HL-60/S4 treated with retinoic acid at 250 ng/mL for 4 days and 3 days (cell line): ENCODE results near the gene FRMD1.
"Not testable (repeated sequence)": the region's sequence is repeated elsewhere in the genome, so short reads cannot be mapped to it uniquely, and the experiment has no call there.

Experiments
- in situ Hi-C: fragments of 300-500 bp; cut with MboI; formaldehyde crosslinking; loops from 2 replicates; pipeline ENCODE4 v1.7.0; 2022; ENCODE audit warnings: low sequenced_read_pairs

Gene FRMD1

DNA sequence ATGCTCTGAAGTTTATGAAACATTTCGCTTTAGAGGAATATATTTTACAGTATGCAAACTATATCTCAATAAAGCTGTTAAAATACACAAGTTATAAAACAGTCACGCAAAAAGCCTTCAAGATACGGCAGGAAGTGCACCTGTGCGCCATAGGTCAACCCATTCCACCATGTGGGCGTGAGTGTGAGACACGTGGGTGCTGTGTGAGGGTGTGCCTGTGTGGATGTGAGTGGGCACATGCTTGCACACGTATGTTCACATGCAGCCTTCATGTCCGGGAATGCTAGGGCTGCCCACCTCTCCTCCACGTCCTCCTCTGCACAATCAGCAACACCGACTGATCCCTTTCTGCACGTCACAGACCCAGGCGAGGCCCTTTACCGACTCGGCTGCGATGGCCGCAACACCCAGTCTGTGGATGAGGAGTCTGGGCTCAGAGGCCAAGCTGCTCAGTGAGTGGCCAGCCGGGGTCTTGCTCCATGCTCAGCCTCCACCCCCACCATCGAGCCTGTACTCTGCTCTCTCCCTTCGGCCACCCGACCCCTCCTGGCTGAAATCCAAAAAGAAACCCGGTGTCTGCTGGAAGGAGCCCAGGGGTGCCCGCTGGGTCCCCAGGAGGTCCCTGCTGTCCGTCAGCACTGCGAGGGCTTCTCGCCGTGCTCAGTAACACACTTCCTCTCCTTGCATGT, 3.0 kb upstream of the FRMD1 start:
- in situ Hi-C loops: no loop called here

GRCh38 chr6:168080393-168081077, 1.5 kb upstream of the FRMD1 start:
- in situ Hi-C loops: no loop called here

DNA sequence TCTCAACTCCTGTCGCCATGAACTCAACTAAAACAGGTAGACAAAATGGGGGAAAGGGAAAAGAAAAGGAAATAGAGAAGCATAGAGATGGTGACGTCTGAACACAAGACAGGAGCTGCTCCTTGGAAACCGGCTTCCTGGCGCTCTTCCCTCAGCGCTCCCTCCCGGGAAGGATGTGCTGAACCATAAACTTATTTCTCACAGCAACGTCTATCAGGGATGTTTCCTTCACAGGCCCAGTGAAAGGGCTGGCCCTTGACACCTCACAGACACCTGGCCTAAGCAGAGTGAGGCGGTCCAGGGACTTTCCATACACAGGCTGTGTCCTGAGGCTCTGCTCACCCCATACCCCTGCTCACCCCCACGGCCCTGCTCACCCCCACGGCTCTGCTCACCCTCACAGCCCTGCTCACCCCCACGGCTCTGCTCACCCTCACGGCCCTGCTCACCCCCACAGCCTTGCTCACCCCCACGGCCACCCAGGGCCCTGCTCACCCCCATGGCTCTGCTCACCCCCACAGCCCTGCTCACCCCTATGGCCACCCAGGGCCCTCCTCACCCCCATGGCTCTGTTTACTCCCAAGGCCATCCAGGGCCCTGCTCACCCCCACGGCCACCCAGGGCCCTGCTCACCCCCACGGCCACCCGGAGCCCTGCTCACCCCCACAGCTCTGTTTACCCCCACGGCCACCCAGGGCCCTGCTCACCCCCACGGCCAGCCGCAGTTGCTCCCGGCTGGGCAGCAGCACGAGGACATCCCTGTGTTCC, 653 bp downstream of the FRMD1 start:
- in situ Hi-C loops: no loop called here

- in situ Hi-C loops: not testable (repeated sequence)
Observed at GRCh38 chr6:168077401-168077800, 1.6 kb downstream of the FRMD1 start.

- in situ Hi-C loops: no loop called here
Observed at GRCh38 chr6:168075787-168076202, 3.2 kb downstream of the FRMD1 start.

GRCh38 chr6:168075216-168075615, 3.8 kb downstream of the FRMD1 start:
- in situ Hi-C loops: no loop called here

- in situ Hi-C loops: no loop called here
Observed at GRCh38 chr6:168073937-168074730, 4.9 kb downstream of the FRMD1 start.

GRCh38 chr6:168072730-168073129, 6.3 kb downstream of the FRMD1 start:
- in situ Hi-C loops: no loop called here

DNA sequence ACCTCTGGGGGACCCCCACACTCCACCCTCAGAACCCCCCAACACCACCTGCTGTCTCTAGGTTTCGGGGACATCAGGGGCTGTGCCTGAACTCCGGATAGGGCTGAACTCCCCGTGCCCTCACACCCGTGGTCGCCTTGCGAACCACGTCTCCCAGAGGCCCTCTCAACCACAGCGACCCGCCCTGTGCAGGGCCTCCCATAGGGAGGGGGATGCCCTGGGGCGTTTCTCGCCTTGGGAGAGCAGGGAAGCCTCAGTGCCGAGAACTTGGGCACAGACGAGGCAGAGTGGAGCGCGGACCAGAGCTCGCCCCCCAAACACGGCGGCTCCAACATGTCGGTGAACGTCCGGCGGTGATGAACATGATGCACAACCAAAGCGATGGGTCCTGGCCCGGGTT, 6.8 kb downstream of the FRMD1 start:
- in situ Hi-C loops: no loop called here

- in situ Hi-C loops: no loop called here
Observed at GRCh38 chr6:168071620-168072019, 7.4 kb downstream of the FRMD1 start.

GRCh38 chr6:168070804-168071203, 8.2 kb downstream of the FRMD1 start:
- in situ Hi-C loops: no loop called here

DNA sequence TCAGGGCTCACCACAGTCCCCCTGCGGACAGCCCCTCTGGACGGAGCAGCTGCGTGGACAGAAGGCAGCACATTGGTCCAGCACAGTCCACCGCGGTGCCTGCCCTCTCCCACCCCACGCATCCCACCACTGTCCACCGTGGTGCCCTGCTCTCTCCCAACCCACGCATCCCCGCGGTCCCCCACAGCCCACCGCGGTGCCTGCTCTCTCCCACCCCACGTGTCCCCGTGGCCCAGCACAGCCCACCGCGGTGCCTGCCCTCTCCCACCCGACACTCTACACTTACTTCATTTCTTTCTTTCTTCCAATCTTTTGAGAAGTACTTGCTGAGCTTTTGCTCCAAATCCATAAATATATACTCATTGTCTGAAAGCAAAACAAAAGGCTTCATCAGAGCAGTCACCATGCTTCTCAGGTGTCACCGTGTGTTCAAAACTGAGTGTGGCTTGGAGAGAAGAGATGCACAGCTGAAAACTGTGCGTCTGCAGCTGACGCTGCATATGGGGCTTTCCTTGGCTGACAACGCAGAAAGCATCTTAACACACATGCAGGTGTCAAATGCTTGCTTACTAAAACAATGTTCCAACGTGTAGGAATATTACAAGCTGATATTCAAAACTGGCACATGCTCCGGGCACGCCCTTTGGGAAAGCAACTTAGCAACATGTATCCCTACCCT, 11.8 kb downstream of the FRMD1 start:
- in situ Hi-C loops: no loop called here

DNA sequence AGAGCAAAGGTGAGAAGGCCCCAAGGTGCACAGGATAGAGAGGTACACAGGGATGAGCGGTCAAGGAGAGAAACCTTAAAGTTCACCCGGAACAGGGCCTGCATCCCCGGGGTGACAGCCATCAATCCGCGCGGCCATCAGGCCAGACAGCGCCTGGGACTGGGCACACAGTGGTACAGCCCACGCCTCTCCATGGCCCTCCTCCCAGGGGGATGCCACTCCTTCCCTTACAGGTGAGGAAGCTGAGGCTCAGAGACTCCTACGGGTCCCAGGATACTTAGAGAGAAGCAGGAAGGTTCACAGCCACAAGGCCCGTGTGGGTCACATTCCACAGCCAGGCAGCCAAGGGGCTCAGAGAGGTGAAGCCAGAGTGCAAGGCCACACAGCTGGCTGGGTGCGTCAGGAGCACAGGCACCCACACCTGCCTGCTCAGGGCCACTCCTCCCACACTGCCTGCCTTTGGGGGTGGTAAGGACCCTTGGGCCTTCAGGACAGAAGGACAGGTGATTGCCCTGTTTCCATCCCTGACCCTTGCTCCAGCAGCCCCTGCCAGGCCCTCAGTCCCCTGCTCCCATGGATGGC, 14.7 kb downstream of the FRMD1 start:
- in situ Hi-C loops: no loop called here

GRCh38 chr6:168063431-168063830, 15.6 kb downstream of the FRMD1 start:
- in situ Hi-C loops: no loop called here

DNA sequence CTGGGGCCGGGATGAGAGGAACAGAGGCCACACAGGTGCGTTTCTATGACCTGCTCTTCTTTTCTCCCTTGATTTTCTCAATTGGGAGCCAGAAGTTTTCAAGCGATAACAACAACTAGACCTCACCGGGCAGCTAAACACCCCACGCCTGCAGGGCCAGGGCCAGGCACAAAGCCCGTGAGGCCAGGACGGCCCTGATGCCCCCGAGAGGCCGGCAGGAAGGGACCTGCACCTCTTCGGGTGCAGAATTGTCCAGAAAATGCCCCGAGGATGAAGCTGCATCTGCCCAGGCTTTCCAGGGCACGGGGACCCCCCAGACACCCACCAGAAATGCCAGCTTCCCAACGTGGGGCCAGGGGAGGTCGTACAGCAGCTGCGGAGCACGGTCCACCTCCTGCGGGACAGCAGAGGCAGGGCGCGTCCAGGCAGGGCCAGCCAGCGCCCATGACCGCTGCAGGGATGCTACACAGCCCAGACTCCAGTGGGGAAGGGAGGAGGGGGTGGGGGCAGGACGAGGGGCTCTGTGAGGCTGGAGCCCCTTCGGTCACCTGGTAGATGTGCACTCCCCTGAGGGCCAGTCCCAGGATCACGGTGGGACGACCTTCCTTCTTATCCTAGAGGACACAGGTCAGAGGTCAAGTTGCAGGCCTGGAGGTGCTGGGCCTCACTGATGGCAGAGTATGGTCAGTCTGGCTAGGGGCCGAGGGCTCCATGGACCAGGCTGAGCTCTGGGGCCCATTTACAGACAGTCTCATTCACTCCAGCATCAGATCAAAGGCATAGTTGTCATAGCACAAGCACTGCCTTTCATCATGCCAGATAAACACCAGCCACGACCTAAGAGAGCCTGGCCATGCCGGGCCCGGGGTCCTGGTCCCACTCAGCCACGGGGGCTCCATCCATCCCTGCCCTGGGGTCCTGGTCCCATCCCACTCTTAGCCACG, 16.4 kb downstream of the FRMD1 start:
- in situ Hi-C loops: no loop called here

GRCh38 chr6:168061269-168062210, 17.5 kb downstream of the FRMD1 start:
- in situ Hi-C loops: no loop called here

DNA sequence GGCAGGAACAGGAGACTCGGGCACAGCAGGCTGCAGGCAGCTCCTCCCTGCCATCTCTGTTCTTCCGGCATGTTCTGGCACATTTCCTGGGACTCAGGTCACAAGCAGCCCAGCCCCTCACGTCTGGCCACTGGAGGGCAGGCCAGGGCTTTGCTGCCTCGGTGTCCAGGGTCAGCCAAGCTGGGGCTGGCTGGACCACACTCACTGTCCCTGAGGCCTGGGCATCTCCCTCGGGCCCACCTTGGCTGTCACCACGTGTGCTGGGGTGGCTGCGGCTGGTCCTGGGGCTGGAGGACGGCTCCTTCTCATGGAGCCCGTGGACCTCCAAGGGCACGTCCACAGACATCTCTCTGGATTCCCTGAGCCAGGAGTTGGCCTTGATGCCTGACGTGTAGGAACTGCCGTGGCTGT, 18.5 kb downstream of the FRMD1 start:
- in situ Hi-C loops: no loop called here
